ENCODE data around the gene ANKRD11.

The ANKRD11 gene

DNA sequence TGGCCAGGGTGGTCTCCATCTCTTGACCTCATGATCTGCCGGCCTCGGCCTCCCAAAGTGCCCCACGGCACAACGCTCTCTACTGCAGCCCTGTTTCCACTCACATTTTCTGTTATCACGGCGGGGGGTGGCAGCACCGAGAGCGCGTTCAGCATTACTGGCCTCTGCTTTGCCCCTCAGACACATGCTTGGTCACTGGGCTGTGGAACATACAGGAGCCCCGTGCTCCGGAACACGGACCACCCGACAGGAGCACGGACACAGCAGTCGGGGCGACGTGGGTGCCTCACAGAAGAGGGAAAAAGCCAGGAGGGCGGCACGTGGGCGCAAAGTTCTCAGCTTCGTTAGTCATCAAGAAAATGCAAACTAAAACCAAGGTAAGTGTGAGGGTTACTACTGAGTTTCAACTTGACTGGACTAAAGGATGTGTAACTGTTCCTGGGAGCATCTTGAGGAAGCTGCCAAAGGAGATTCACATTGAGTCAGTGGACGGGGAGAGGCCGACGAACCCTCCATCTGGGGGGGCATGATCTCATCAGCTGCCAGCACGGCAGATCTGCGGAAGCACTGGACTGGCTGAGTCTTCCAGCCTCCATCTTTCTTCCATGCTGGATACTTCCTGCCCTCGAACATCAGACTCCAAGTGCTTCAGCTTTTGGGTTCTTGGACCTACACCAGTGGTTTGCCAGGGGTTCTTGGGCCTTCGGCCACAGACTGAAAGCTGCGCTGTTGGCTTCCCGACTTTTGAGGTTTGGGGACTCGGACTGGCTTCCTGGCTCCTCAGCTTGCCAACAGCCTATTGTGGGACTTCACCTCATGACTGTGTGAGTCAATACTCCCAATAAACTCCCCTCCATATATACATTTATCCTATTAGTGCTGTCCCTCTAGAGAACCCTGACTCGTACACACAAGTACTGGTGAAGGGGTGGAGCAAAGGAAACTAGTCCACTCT, 166.0 kb downstream of the ANKRD11 start:
- DNase-seq, result no peak

DNA sequence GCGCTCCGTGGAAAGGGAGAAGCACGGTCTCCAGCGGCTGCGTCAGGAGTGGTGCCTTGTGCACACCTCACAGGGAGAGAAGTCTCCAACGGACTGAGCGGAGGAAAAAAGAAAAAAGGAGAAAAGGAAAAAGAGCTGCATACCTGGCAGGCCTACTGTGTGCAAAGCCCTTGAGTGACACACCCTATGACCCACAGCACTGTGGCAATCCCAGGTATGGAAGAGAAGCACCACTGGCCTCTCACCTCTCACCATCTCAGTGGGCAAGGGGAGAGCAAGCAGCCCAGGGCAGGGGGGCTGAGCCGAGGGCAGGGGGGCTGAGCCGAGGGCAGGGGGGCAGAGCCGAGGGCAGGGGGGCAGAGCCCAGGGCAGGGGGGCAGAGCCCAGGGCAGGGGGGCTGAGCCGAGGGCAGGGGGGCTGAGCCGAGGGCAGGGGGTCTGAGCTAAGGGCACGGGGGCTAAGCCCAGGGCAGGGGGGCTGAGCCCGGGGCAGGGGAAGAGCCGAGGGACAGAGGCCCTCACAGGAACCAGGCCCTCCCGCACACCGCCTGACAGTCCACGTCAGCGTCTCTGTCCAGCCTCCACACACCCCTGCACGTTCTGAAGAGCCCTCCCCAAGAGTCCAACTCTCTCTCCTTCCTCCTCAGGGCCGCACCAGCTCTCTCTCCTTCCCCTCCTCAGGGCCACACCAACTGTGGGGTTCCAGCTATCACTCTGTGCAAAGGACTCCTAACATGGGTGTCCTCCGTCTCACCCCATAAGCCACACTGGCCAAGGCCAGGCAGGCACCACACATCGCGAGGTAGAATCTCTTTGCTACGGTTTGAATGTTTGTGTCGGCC, 167.0 kb downstream of the ANKRD11 start:
- DNase-seq, result no peak

DNA sequence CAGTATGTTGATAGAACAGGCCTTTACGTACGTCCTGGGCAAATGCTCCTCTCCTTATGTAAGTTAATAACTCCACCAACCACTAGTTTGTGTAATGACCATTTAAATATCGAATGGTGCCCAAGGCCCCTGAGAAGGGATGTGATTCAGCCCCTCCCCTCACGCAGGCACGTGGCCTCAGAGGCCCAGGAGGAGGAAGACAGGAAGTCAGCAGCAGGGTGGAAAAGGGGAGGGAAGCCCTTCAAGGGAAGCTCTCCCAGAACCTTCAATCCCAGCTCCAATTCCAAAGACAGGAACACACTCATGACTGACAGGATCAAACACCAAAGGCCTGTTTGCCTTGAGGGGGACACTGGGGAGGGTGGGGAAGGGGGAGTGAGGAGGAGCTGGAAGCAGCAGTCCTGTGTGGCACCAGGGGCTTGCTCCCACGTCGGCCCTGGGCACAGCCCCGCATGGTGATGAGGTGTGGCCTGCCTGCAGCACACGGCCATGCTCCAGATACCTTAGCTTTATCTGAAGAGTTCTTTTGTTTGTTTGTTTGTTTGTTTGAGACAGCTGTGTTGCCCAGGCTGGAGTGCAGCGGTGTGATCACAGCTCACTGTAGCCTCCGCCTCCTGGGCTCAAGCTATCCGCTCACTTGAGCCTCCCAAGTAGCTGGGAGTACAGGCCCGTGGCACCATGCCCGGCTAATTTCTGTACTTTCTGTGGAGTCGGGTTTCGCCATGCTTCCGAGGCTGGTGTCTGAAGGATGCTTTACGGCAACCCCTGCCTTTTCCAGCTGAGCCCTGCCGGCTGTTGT, 167.8 kb downstream of the ANKRD11 start:
- no peak for DNase-seq

DNA sequence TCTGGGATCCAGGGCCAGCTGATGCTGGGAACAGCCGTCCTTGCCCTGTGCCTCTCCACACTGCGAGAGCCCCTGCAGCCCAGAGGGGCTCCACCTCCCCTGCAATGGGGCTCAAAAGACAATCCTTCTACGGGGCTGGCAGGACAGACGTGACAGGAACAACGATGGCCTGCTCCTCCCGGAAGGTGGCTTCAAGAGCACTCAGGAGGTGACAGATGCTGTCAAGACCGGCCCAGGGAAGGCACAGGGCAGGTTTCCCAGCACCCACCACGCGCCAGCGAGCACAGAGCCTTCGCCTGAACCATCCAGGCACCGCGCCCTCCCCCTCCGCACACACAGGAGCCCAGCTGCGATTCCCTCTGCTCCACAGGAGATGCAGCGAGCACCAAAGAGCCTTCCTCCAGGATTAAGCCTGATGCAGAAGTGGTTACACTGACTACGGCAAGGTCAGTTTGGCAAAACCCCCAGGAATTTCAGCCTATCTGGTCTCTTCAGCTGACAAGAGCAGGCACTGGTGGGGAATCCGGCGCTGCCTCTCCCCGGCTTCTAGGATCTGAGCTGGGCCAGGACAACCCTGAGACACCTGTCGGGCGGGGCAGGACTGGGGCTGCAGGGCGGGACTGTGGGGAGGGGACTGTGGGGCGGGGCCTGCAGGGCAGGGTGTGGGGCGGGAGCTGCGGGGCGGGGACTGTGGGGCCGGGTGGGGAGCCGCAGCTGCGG, 169.4 kb downstream of the ANKRD11 start:
- DNase-seq, result no peak

DNA sequence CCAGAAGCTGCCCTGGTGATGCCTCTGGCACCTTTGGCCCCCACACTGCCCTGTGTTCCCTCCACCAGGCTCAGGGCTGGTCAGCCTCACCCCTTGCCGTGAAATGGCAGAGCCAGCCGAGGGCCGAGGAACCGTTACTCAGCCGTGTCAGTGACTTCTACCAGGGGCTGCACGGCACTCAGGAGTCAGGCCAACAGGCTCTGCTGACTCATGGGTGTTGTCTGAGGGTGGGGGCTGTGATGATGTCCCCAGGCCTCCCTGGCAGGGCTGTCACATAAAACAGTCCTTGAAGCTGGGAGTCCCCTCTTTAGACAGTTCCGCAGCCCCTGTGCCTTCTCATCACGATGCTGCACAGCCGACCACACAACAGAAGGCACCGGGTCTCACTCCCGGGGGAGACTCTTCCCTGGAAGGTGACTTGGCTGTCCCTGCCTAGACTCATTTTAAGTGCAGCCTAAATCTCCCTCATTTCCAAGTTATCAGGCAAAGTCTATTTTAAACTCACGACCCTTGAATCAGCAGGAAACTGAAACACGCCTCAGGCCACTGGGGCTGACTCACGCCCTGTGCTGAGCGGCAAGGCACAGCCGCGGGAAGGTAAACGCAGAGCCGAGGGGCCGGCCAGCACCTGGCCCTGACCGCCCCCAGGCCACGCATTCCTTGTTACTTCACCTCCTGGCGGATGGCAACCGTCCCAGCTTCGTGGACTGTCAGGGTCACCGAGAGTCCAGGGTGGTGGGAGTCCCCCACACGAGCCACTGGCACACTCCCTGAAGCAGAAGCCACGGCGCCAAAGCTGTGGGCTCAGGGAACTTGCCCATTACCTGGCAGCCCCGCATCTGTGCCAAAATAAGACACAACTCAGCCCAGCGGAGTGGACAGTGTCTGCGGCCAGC, 170.2 kb downstream of the ANKRD11 start:
- peak; percentile 57 for DNase-seq

DNA sequence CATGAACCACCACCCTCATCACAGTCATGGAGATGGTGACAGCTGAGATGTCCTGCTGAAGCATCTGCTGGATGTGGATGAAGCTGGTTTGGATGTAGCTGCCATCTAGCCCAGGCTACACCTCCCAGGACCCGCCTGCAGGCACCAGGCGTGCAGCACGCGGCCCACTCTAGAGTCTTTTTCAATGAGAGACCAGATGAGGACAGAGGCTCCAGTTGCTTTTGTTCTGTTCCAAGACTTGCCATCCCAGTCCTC, 170.8 kb downstream of the ANKRD11 start:
- DNase-seq, result no peak

DNA sequence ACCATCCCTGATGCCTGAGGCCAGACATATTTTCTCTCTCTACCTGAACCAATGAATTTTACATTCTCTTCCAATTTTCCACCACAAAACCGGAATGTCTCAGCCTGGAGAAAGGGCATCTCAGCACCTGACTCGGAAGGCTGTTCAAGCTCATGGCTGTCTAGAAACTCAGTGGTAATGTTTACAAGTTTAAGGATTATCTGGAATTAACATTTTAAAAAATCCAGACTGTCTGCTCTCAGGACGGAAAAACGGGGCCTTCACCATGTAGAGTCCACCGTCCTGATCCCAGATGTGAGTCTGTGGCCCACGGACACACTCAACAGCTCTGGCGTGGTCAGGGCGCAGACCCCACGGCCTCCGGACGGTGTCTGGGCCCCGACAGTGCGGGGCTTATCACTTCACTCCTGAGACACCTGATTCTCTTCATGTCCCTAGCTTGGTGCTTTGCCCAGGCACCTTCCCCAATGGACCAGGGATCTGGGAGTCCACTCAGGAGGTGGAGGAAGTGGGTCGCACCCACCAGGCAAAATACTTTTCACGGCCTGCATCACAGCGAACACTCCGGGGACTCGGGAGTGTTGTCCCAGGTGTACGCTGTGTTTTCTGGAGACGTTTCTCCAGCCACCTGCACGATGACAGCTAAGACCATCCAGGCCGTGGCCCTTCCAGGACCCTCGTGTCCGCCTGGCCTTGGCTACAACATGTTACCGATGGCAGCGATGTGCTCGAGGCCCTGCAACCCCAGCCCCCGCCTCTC, 171.3 kb downstream of the ANKRD11 start:
- no peak for DNase-seq

DNA sequence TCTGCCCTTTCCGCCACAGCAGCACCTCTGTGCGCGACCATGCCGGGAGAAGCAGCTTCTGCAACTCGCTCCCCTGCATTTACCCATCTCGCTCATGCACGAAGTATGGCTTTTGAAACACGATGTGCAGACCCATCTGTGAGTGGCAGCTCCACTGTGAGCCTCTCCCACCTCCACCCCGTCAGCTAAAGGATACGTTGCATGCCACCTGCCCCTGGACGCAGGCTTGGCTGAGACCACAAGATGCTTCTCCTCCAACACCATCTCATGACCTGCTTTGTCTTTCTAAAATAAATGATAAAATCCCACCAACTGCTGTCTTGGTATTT, 172.0 kb downstream of the ANKRD11 start:
- no peak for DNase-seq

DNA sequence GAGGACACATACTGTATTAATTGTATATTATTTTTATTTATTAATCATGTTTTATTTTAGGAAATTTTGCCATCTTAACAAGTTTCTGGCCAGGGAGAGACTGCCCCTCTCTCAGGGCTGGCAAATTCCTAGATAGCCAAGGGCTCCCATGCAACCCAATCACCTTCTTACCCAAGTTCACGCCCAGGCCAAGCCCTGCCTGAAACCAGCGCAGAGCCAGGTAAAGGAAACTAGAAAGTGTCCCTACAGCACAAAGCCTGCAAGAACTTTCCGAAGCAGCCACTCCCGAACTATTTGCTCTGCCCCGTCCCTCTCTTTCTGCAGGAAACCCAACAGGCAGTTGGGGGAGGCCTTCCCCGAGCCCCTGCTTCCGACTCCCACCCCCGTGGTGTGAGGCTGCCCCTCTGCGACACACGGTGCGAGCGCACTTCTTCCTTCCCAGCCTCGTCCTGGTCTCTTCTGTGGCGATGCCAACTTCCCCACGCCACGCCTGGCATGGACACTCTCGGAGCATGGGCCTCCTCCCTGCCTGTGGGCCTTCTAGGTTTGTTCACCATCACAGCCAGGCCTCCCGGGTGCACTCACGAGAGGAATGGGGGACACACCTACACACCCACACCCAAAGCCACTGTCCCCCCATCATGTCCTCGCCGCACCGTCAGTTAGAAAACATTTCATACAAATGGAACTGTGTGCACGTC, 172.5 kb downstream of the ANKRD11 start:
- DNase-seq, result no peak

DNA sequence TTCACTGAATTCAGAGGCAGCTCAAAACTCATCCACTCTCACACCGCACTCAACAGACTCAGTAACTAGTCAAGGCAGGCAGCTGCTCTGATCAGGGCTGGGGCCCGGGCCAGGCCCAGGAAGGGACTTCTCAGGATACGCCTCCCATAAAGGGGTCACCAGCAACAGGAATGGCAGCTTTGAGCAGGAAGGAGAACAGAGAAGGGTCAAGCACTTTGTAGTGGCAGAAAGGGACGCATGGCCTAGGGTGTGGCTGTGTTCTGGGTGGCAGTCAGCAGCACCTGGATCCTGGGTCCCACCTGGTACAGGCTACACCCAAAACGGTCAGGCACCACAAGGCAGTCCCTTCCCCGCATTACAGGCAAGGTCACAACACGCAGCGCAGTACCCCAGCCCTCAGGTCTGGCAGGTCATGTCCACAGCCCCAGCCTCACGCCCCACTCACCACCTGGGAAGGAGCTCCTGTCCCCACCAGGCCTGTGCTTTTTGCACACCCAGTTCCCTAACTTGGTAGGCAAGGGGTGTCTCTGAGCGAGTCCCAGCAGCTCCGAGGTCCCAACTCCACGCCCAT, 173.2 kb downstream of the ANKRD11 start:
- DNase-seq, result no peak

DNA sequence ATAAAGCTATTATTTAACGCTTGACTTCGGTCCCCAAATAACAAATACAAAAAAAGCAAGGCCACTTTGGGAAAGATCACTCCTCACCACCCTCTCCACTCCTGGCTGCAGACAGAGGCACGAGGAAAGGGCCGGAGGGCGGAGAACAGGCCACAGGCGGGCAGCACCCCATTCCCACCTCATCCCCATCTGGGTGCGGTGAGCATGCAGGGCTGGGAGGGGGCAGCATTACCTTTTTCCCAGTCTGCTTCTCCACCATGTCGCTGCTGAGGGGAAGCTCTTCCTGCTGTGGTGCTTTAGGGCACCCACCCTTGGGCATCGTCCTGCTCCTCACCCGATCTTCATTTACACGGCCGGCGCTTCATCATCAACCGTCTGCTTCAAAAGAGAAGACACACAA, 173.7 kb downstream of the ANKRD11 start:
- peak; percentile 38 for DNase-seq

DNA sequence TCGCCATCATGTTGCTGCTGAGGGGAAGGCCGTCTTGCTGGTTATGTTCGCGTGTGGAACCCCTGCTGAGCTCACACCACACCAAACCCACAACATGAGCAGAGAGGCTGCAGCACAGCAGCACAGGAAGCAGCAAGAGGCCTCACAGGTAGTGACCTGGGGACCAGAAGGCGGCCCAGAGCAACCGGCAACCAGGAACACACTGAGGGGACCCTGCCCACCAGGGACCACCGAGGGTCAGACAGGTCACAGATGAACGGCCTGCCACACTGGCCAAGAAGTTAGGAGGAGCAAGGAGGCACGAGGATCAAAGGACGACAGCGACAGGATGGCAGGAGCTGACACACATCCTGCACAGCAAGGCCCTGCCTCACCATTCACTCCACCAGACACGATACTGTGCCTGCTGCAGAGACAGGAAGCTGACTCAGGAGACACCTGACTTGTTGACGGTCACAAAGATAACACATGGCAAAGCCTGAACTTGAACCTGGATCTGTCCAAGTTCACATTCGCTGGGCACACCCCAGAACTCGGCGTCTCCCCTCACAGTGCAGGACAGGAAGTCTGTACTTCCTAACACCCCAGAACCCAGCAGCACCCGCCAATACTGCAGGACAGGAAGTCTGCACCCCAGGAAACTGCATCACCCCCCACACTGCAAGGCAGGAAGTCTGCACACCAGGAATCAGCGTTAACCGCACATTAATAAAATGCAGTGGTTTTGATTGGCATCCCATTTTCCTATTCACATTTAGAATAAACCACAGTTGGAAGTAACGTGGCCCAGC, 174.4 kb downstream of the ANKRD11 start:
- peak; percentile 82 for DNase-seq

DNA sequence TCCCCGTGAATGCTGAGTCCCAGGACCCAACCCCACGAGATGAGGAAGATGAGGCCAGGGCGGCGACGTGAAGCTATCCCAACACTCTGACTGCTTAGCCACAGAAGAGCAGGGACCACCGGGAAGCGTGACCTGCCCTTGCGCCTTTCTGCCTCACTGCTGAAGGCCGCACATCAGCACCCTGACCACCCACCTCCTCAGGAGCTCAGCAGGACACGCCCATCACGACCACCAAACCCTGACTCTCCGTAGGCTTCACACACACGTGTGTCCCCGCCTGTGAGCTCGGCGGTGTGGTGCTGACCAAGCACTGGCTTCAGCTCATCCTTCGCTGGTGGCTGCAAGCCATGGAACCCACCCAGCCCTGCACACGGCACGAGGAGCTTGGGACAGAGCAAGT, 175.1 kb downstream of the ANKRD11 start:
- no peak for DNase-seq

DNA sequence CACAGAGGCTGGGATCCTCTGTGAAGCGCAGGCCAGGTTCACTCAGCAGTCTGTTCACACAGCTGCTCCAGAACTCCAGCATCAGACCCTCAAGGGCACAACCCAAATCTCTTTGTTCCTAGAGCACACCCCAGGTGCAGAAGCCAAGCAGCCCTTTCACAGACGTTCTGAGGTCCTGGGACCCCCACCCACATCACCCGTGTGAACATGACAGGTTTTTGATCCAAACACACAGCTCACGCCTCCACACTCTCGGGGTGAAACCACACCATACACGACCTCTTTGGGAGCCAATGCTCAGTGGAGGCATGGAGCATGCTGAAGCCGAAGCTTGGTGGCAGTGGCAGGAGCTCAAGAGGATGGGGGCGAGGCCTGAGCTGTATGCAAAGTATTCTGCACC, 175.5 kb downstream of the ANKRD11 start:
- no peak for DNase-seq

DNA sequence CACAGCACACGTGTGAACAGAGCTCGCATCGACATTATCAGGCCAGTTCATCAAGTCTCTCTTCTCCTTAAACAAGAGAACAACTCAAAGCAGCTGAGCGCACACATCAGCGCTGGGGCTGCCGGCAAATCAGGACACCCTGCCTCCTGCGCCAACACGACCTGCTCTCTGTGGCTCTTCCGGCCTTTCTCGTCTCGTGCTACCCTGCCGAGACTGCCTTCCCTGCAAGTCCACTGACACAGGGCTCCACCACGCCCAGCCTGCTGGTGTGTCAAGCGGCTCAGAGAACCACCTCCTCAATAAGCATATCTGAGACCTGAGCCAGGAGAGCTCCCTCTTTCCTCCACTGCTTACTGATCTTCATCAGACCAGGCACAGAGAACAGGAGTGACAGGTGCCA, 176.0 kb downstream of the ANKRD11 start:
- peak; percentile 85 for DNase-seq

DNA sequence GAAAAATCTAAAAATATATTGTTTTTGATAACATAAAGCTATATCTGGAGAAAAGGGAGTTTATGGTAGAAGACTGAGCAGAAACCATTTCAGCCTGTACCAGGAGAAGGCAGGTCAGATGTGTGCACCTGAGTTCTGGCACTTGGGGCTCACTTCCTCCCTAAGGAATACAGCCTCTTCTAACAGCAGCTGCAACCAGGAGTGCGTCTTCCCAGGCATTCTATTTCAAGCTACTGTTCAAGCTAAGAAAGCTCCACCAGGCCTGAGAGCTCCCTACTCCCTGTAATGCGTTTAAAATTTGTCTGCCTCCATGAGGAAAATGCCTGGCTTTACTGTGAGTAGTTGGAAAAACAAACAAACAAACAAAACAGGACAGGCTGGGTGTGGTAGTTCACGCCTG, 176.8 kb downstream of the ANKRD11 start:
- no peak for DNase-seq

DNA sequence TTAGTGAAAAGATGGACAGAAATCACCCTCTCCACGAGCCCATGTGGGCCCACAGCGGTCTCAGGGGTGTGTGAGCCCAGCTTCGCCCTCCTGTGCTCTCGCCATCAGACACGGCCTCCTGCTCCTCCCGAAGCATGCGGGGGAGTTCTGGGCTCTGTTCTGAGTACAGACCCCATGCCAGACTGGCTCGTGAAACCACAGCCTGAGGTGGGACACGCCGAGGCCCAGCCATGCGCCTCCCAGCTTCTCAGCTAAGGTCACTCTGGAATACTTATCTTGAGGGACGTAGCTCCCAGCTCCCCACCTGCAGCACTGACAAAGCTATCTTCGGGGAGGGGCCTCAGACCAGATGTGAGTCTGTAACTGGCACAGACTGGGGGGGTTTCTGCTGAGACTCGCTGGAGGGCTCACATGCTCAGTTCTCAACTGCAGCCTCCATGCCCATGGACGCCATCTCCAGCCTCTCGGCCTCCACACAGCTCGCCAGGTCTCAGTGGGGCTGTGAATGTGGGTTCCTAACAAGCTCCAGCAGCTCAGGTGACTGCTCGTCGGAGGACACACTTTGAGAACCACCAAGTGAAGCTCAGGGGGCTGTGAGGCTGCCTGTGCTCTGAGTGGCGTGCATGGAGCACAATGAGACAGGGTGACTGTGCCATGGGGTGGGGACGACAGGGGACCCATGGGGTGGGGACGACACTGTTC, 177.6 kb downstream of the ANKRD11 start:
- no peak for DNase-seq

DNA sequence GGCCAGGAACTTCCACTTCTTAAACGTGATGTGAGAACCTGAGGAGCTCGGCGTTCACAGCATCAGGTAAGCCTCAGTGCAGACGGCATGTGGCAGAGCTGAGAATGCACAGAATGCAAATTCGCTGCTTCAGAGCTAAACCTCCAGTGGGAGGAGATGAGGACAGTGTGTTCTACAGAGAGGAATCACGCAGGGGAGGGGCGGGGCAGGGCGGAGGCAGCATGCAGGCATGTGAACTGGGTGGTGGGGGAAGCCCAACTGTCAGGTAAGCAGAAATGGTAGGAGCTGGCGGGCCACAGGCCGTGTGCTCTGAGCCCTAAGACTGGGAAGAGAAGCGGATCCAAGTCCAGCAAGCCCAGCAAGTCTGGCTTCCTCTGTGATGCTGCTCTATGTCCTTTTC, 178.2 kb downstream of the ANKRD11 start:
- peak; percentile 36 for DNase-seq

All from CD4-positive, alpha-beta T cell treated with Interleukin-17A for 4 hours (primary cell).